ENCODE measurements around the gene MBNL1. TPM values are rescaled to one million over a fixed set of nuclear protein-coding genes. Genes with fewer than 3 reads are reported as not detected.

MBNL1 gene
- polyA plus RNA-seq, 1 donor (not counting 4 experiments of a cell fraction or from before 2014, with no cell fraction given): 58.3 TPM

GRCh38 chr3:152455989-152456388, 187.3 kb downstream of the MBNL1 start:
- no peak overlapping the region for H3K4me2 ChIP-seq (ENCODE audit: control insufficient read depth, extremely low read depth, insufficient read depth, low read depth, low read length)
- no peak overlapping the region for H3K4me3 ChIP-seq (ENCODE audit: control insufficient read depth in 2 of 3, extremely low read depth in 1 of 3, insufficient read depth in 2 of 3, low read depth in 1 of 3, low read length in 3 of 3)
- H3K27ac ChIP-seq (ENCODE audit: control insufficient read depth, insufficient read depth, low read length): no peak overlapping the region
- H2AFZ ChIP-seq (ENCODE audit: control insufficient read depth, low read length): no peak overlapping the region
- DNase-seq (ENCODE audit: low read depth, low spot score): no peak
- dilution Hi-C loops (cut with MboI; ENCODE audit: extremely low pct_ligation_motif_present, low sequenced_read_pairs): no loop called here
- H3K4me1 ChIP-seq (ENCODE audit: control insufficient read depth, extremely low read depth, insufficient read depth, low read length): peaks cover 4% of the 10 kb centered on the region
- H3K36me3 ChIP-seq (ENCODE audit: control insufficient read depth in 2 of 2, extremely low read depth in 1 of 2, insufficient read depth in 2 of 2, low read length in 2 of 2): peaks cover 5 to 6% of the 10 kb centered on the region in 2 experiments
- H4K20me1 ChIP-seq (ENCODE audit: control insufficient read depth, extremely low read depth, insufficient read depth, low read length): no peaks in the 10 kb centered on the region
- FAIRE-seq: no peak
- no peaks in the 10 kb centered on the region for H3K9me1 ChIP-seq (ENCODE audit: control insufficient read depth, extremely low read depth, insufficient read depth, low read length)
- TF ChIP-seq CTCF (optimal IDR thresholded peaks at IDR 0.05 in 1 of 3, IDR thresholded peaks at IDR 0.05 in 1 of 3, conservative IDR thresholded peaks at IDR 0.05 in 1 of 3; ENCODE audit: extremely low read depth in 1 of 3, insufficient read depth in 2 of 3, low read length in 3 of 3): no peak
- no peak for TF ChIP-seq EZH2 (IDR thresholded peaks at IDR 0.05; ENCODE audit: low read length)
- no peaks in the 10 kb centered on the region for H3K9me3 ChIP-seq (ENCODE audit: control insufficient read depth, low read depth, low read length)
- H3K79me2 ChIP-seq (ENCODE audit: control insufficient read depth, insufficient read depth, low read length): peaks cover 3% of the 10 kb centered on the region
- no peaks in the 10 kb centered on the region for H3K27me3 ChIP-seq (ENCODE audit: control insufficient read depth, extremely low read depth, insufficient read depth, low read length)
- H3K9ac ChIP-seq (ENCODE audit: control insufficient read depth, extremely low read depth, insufficient read depth, low read length): no peak overlapping the region

GRCh38 chr3:152457500-152458375, 189.0 kb downstream of the MBNL1 start:
- no peaks in the 10 kb centered on the region for H3K4me1 ChIP-seq (ENCODE audit: control insufficient read depth, extremely low read depth, insufficient read depth, low read length)
- no peak overlapping the region for H3K9ac ChIP-seq (ENCODE audit: control insufficient read depth, extremely low read depth, insufficient read depth, low read length)
- no peak overlapping the region for H3K4me3 ChIP-seq (ENCODE audit: control insufficient read depth in 2 of 3, extremely low read depth in 1 of 3, insufficient read depth in 2 of 3, low read depth in 1 of 3, low read length in 3 of 3)
- H3K79me2 ChIP-seq (ENCODE audit: control insufficient read depth, insufficient read depth, low read length): peaks cover 3% of the 10 kb centered on the region
- no peak overlapping the region for H3K4me2 ChIP-seq (ENCODE audit: control insufficient read depth, extremely low read depth, insufficient read depth, low read depth, low read length)
- no peaks in the 10 kb centered on the region for H3K9me1 ChIP-seq (ENCODE audit: control insufficient read depth, extremely low read depth, insufficient read depth, low read length)
- H3K27ac ChIP-seq (ENCODE audit: control insufficient read depth, insufficient read depth, low read length): no peak overlapping the region
- TF ChIP-seq CTCF (optimal IDR thresholded peaks at IDR 0.05 in 1 of 3, IDR thresholded peaks at IDR 0.05 in 1 of 3, conservative IDR thresholded peaks at IDR 0.05 in 1 of 3; ENCODE audit: extremely low read depth in 1 of 3, insufficient read depth in 2 of 3, low read length in 3 of 3) (no peak), EZH2 (IDR thresholded peaks at IDR 0.05; ENCODE audit: low read length) (no peak)
- H3K9me3 ChIP-seq (ENCODE audit: control insufficient read depth, low read depth, low read length): no peaks in the 10 kb centered on the region
- no peak for DNase-seq (ENCODE audit: low read depth, low spot score)
- H2AFZ ChIP-seq (ENCODE audit: control insufficient read depth, low read length): no peak overlapping the region
- no peaks in the 10 kb centered on the region for H4K20me1 ChIP-seq (ENCODE audit: control insufficient read depth, extremely low read depth, insufficient read depth, low read length)
- FAIRE-seq: no peak
- dilution Hi-C loops (cut with MboI; ENCODE audit: extremely low pct_ligation_motif_present, low sequenced_read_pairs): no loop called here
- peaks cover 5 to 9% of the 10 kb centered on the region in 2 experiments for H3K36me3 ChIP-seq (ENCODE audit: control insufficient read depth in 2 of 2, extremely low read depth in 1 of 2, insufficient read depth in 2 of 2, low read length in 2 of 2)
- no peaks in the 10 kb centered on the region for H3K27me3 ChIP-seq (ENCODE audit: control insufficient read depth, extremely low read depth, insufficient read depth, low read length)
